Skin epidermis (tissue), 12 donors: ENCODE data around the gene PPP1CA.

Experiments
- H3K27ac ChIP-seq, 21 experiments: fragments of 200-600 bp; sonication (generic) in 11 of 21; one replicate each; pipeline ENCODE4 v1.5.0; 2020; ENCODE audit warnings: mild to moderate bottlenecking in 3 of 21, inconsistent platforms in 2 of 21, moderate library complexity in 2 of 21
- H3K4me3 ChIP-seq, 7 experiments: fragments of 200-600 bp; sonication (generic) in 2 of 7; one replicate each; pipeline ENCODE4 v1.5.0; 2020; ENCODE audit warnings: inconsistent platforms in 2 of 7, mild to moderate bottlenecking in 2 of 7, moderate library complexity in 1 of 7

The PPP1CA gene

DNA sequence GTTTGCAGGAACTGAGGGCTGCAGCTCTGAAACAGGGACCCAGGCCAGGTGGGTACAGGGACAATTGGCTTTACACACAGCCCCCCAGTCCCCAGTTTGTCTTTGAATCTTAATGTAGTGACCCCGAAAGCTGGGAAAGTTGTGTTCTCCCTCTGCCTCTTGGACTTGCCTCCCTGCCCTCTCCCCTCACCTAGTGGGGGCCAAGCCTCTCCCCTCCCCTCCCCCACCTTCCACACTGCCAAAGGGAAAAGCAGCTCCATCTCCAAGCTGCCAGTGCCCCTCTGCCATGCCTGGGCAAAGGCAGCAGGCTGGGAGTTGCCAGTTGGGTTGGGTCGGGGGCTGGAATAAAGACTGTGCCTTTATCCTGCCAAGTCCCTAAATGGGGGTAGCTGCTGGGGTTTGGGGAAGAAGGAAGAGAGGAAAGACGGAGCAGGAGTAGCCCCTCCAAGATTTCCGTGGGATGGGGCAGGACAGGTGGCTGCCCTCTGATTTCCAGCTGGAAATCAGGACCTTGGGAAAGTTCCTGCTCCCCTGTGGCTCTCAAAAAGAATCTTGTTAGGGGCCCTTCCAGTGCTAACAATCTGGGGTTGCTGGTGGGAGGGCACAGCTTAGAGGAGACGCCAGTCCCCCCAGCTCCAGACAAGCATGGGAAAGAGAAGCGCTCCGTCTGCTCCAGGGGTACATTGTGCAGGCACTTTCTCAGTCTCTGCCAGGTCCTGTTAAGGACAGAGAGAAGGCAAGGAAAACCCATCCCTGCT lies 25.4 kb downstream of the PPP1CA start:
- Histone ChIP-seq H3K27ac (no peak overlapping the region), H3K4me3 (no peak overlapping the region)

DNA sequence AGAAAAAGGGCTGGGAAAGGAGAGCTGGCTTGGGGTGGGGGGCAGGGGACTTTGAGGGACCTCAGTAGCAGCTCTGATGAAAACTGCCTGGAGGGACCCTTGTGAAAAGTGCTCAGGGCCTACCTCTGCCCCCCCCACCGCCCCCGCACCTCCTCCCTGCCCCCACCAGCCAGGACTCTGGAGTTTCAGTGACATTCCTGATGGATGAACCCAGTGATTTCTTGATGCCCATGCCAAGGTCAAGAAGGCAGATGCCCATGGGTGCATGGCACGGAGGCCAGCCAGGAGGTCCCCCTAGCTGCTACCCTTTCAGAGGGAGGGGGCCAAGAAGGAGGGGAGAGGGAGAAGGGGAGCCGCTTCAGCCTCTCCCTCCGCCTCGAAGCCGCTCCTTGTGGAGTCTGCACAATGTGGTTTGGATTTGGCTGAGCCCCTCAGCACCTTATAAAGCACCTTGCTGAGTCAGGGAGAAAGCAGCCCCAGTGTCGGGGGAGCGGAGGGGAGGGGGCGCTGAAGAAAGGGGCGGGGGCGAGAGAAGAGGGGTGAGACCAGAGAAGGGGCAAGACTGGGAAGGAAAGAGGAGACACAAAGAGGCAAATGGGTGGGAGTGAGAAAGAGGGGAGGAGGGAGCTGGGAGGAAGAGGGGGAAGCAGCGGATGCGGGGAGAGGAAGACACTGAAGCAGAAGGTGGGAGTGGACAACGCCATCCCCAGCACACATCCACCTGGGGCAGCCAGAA lies 26.2 kb downstream of the PPP1CA start:
- Histone ChIP-seq H3K27ac (peak overlapping the region in 6 of 21 experiments; percentile 12 to 99 (median 93)), H3K4me3 (no peak overlapping the region)

DNA sequence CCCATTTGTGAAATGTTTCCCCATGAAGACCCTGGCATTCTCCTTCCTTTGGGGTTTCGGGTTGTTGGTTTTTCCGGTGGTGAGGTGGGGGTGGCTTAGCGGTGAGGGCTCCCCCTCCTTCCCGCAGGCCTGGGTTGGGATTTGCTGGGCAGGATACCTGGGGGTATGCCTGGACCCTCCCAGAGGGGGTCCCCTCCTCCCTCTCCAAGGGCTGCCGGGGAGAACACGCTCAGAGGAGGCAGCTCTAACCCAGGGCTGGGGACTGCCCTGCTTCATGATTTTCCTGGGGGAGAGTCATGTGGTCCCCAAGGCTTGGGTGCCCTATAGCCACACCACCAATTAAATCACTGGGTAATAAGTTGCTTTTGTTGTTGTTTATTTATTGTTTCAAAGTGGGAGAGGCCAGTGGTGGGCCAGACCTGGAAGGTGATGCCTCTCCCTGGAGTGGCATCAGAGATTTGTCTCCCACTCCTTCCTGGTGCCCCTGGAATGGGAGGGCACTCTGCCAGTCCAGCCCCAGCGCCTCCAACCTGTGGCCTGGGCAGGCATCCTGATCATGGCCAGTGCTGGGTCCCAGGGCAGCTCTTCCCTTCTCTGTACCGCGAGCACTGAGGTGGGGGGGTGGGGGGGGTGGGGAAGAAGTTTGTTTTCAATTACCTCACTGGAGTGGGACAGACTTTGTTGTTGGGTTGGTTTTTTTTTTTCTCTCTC lies 26.9 kb downstream of the PPP1CA start:
- Histone ChIP-seq H3K4me3 (peak overlapping the region in 2 of 7 experiments; percentile 79 to 91), H3K27ac (peak overlapping the region in 19 of 21 experiments; percentile 18 to 99 (median 93))

DNA sequence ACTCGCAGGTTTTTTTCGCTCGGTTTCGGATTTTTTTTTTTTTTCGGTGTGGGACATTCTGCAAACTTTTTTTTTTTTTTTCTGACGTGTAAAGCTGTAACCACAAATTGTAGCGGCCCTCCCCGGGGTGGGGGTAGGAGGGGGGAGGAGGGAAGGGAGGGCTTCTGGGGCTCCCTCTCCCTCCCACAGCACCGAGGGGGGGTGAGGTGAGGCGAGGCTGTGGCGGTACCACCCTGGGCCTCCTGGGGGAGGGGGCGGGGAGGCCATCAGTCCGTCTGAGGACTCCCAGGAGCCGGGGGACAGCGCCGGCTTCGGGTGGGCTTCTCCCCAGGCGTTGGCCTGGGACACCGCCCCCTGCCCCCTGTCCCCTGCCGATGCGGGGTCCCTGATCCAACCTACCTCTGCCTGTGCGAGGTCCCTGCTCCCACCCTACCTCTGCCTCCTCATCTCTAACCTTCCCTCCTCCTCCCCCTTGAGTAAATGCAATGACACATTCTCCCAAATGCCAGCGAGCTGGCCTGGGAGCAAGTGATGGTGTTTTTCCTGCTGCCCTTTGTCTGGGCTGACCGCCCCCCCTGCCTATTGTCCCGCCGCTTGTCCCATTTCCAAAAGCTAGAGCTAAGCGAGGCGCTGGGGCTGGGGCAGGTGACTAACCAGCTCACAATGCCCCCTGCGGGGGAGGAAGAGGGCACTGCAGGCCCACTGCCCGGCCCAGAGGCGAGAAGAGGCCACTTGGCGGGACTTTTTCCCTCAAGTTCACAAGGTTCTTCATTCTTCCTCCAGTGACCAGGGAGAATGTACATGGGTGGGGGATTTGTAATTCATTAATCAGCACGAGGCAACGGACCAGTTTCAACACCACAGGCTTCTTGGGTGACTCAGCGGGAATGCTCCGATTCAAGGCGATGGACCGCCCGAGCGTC lies 27.7 kb downstream of the PPP1CA start:
- H3K4me3 ChIP-seq: peak overlapping the region; percentile 65 to 91 (median 76)
- H3K27ac ChIP-seq: peak overlapping the region in 20 of 21 experiments; percentile 81 to 99 (median 94)

DNA sequence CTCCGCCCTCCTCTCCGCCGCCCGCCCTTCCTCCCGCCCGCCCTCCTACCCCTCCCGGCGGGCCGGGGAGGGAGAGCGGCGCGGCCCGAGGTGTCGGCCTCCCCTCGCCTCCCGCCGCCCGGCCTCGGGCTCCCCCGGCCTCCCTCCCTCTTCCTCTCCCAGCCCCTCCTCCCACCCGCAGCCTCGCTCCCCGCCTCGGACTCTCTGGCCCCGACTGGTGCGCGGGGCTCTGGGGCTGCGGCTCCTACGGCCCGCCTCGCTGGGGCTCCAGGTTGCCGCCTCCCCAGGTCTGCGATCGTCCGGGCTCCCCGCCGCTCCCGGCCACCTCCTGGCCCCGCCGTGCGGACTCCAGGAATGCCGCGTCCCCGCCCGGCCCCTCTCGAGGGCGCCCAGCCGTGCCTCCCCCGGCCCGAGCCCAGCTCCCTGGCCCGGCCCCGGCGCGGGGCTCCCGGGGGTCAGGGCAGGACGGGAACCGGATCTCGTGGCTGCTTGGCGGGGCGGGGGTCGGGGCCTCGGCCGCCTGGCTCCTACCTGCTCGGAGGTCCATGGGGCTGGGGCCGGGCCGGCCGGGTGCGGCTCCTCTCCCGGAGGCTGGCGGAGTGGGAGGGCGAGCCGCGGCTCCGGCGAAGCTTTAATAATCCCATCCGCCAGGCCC lies 28.5 kb downstream of the PPP1CA start, which contains the start of gene CLCF1:
TSS of gene CLCF1 (minus strand) at position 606 of the 655 bp plus-strand sequence. CDS start at position 547, 59 bp downstream.
- H3K27ac ChIP-seq: peak within 1 kb of the TSS; percentile 81 to 99 (median 93)

DNA sequence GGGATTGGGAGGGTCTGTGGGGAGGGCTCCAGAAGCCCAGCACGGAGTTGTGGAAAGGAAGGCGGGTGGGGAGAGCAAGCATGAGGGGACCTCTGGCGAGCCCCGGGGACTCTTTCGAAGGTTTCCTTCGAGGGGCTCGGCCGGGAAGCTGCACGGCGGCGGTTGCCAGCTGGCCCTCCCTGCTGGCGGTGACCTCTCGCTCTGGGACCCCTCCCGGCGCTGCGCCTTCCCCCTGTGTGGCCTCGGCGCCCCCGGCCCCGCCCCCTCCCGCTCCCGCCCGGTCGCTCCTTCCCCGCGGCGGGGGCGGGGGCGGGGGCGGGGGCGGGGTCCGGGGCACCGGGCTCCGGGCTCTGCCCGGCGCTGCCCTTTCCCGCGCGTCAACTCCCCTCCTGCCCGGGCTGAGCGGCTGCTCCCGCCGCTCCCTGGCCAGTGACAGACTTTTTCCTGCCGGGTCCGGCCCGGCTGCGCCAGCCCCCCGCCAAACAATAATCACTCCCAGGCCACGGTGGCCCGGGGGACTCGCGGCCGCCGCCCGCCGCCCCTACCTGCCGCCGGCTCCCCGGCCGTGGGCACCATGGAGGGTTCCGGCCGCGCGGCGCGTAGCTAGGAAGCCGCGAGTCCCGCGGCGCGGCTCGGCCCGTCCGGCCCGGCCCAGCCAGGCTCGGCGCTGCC lies 29.2 kb downstream of the PPP1CA start:
- Histone ChIP-seq H3K4me3 (peak overlapping the region; percentile 65 to 91 (median 76)), H3K27ac (peak overlapping the region; percentile 81 to 99 (median 93))

More for the DNA sequence above, 28.5 kb downstream of the PPP1CA start, which contains the start of gene CLCF1:
- peak within 1 kb of the TSS; percentile 65 to 91 (median 76) for H3K4me3 ChIP-seq

DNA sequence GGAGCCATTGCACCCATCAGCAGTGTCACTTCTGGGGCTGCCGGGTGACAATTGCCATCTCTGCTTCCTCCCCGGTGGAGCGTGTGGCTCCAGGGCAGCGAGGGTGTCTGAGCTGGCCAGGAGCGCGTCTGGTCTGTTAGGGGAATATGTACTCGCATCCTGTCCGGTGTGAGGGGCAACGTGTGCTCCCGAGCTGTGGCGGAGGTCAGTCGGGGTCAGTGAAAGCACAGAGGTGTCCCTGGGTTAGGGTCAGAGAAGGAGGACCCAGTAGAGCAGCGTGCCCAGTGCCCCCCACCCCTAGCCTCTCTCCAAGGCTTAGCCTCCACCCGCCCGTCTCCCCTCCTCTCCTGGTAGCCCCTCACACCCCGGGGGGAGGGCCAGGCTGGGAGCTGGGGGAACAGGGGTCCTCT lies 29.7 kb downstream of the PPP1CA start:
- H3K27ac ChIP-seq: peak overlapping the region in 17 of 21 experiments; percentile 81 to 99 (median 93)
- peak overlapping the region; percentile 65 to 91 (median 76) for H3K4me3 ChIP-seq

DNA sequence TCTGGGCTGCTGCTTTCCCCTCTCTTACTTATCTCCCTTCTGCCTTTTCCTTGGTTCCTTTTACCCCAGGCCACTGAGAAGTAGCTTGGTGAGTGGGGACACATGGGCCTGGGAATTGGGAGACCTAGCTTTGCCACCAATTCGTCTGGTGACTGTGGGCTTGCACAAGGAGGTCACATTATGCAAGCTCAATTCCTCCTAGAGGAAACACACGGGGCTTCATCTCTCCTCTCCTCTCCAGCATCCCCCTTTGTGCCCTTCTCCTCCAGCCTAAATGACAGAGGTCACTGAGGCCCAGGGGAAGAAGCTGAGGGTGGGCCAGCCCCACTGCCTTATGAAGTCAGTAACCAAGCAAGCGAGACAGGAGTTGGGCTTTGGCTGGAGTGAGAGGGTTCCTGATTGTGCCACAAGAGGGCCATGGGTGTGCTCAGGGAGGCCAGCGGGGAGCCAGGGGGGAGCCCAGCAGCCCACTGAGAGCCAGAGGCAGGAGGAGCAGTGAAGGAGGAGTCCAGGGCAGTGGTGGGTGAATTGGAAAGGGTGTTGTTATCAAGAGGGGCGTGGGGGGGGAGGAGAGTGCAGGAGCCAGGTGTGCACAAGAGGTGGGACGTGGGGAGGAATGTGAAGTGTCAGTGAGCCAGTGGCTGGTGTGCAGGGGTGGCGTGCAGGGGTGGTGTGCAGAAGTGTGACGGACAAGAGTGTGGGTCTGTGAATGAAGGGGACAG lies 30.3 kb downstream of the PPP1CA start:
- peak overlapping the region in 12 of 21 experiments; percentile 5 to 99 (median 94) for H3K27ac ChIP-seq

DNA sequence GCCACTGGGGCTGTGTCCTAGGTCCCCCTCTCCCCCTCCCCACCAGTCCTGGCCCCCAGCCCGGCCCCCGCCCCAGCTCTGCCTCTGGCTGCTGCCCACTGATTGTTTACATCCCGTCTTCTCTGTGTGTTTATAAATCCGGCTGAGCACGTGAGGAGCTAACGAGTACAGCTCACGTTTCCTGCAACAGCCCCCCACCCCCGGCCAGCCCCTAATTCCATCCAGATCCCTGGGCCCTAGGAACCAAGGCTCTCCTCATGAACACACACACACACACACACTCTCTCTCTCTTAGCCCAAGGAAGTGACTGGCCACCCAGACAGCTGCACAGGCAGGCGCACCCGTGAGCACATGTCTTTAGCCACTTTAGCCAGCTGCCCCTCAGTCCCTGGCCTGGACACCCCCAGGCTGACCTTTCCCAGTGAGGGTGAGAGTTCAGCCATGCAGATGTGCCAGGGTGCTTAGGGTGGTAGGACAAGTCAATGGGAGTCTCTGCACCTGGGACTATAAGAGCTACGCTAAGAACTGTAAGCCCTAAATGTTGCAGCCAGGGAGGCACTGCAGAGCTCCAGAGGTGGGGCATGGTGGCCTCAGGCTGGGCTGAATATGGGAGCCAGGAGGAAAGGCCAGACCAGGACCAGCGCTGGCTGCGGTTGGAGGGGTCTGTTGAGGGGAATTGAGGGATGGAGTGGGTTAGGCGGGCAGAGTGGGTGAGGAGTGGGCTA lies 31.1 kb downstream of the PPP1CA start:
- no peak overlapping the region for H3K4me3 ChIP-seq
- peak overlapping the region in 5 of 21 experiments; percentile 5 to 98 (median 93) for H3K27ac ChIP-seq

More for the DNA sequence above, 30.3 kb downstream of the PPP1CA start:
- H3K4me3 ChIP-seq: peak overlapping the region in 2 of 7 experiments; percentile 76 to 79

DNA sequence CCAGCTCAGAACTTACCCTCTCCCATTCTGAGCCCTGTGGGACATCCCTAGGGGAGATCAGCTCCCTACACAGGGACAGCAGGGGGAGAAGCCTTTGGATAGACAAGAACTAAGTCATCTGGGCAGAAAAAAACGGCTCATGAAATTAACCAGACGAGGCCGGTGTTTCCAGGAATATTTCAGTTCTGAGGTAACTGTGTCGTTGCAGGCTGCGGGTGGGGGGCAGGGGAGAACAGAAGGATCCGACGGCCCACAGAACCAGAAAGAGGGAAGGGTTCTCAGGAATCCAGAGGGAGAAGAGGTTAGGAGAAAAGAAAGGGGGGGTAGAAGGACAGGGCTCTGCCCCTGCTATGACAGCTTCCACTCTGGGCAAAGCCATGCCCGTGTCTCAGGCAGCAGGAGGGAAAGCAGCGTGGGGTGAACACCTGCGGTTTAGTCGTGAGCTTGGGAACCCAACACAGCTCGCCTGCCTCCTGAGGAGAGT lies 31.8 kb downstream of the PPP1CA start:
- no peak overlapping the region for H3K4me3 ChIP-seq
- H3K27ac ChIP-seq: peak overlapping the region in 3 of 21 experiments; percentile 5 to 96 (median 37)

DNA sequence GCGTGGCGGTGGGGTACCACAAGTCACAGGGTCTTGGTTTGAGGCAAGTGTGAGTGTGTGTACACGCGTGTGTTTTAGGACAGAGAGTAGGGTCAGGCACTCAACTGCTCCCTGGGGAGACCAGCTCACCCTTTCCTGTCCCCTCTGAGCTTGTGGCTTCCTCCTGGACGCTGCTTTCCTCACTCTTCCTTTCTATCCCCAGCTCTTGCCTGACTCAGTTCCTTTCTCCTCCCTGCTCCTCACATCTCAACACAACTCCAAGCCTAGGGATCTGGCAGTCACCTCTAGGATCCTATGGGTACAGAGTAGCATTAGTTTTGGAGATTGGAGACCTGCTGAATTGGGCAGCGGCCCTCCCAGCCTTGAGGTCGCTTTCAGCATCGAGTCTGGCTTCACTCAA lies 32.4 kb downstream of the PPP1CA start:
- H3K4me3 ChIP-seq: no peak overlapping the region
- peak overlapping the region in 2 of 21 experiments; percentile 5 to 96 for H3K27ac ChIP-seq

DNA sequence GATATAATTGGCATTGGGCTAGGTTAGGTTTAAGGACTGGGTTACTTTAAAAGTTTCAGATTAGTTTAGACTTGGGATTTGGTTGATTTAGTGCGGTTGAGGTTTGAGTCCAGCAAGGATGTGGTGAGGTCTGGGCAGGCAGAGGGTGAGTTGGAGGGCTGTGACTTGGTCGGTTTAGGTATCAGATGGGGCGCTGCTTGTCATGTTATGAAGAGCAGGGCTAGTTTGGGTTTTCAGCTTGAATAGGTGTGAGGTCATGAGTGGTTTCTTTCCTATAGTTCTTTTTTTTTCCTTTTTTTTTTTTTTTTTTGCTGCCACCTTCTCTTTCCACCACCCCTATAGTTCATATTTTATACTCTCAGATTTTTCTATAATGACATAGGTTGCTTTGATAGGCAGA lies 33.0 kb downstream of the PPP1CA start:
- H3K4me3 ChIP-seq: no peak overlapping the region
- H3K27ac ChIP-seq: peak overlapping the region in 2 of 21 experiments; percentile 59 to 77

DNA sequence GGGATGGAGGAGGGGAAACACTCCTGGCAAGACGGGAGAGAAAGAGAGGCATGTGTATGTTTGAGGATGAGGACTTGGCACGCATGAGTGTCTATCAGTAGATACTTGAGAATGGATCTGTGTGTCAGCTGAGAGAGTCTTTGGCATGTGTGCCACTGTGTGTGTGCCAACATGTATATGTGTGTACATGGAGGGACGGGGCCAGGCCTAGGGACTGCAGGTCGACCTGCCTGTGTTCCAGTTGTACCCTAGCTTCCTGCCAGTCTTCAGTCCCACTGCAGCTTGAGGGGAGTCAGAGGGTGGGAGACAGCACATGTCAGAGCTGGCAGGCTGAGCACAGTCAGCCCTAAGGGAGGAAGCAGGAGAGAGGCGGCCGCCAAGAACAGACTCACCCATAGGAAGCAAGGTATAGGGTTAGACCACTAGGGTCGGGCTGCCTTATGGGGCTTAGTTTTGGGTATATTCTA lies 33.9 kb downstream of the PPP1CA start:
- Histone ChIP-seq H3K27ac (peak overlapping the region in 6 of 21 experiments; percentile 1 to 77 (median 60)), H3K4me3 (no peak overlapping the region)

DNA sequence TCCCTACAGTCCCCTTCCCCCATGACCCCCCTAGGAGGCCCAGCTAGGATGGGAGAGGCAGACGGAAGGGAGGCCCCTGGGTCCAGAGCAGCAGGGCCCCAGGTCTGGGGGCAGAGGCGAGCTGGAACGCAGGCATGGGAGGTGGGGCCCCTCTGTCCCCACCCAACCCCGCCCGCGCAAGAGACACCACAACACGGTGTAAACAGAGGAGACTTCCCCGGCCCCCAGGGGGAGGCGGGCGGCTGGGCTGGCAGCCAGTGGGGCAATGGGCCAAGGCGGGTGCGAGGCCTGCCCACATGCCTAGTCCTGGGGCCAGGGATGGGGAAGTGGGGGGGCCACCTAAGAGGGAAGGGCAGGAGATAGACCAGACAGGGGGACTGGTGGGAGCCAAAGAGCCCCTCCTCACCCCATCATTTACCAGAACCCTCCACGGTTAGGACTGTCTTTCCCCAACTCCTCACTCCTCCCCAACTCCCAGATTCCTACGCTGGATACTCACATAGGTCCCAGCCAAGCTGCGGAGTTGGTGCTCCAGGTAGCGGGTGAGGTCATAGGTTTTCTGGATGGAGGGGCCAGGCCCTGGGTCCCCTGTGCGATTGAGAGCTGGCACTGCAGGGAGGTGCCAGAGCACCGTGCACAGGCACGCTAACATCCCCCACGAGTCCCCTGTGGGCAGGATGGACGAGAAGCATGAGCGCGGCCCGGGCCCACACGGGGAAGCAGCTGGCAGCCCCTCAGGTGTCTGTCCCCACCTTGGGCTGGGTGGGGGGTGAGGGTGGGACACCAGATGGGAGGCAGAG lies 34.5 kb downstream of the PPP1CA start:
- Histone ChIP-seq H3K4me3 (no peak overlapping the region), H3K27ac (peak overlapping the region in 12 of 21 experiments; percentile 9 to 77 (median 41))

DNA sequence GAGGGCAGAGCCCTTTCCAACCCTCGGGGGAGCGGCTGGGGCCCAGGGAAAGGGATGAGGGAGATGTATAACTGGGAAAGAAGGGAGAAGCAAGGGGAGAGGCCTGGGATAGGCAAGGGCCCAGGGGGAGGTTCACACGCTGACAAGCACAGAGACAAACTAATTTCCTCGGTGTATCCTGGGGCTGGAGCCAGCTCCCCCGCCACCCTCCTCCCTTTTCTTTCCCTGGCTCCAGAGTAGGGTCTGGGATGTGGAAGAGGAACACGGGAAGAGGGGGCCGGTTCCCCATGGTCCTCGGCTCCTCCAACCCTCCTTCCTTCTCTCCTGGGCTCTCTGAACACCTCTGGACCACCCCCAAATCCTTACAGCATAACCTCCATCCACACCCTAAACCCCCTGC lies 35.1 kb downstream of the PPP1CA start:
- Histone ChIP-seq H3K27ac (peak overlapping the region in 12 of 21 experiments; percentile 9 to 77 (median 41)), H3K4me3 (no peak overlapping the region)
